ENCODE measurements around the gene PDHX.

PDHX gene

GRCh38 chr11:34941688-34942087, 25.3 kb downstream of the PDHX start:
- no peak overlapping the region for H3K9ac ChIP-seq (ENCODE audit: low read depth, low read length)
- no peak overlapping the region for H3K4me2 ChIP-seq (ENCODE audit: insufficient read depth, low read length)
- peaks cover 5% of the 10 kb centered on the region; the same call in 1 of the 2 replicates for H3K36me3 ChIP-seq (ENCODE audit: insufficient read depth, low read length)
- DNase-seq = no peak
- H3K4me1 ChIP-seq (ENCODE audit: insufficient read depth, low read length) = peaks cover 11% of the 10 kb centered on the region
- H3K27me3 ChIP-seq (ENCODE audit: insufficient read depth, low read length, poor library complexity) = no peaks in the 10 kb centered on the region
- peaks cover 2% of the 10 kb centered on the region for H3K9me3 ChIP-seq (ENCODE audit: insufficient read depth, low read length, severe bottlenecking)
- H2AFZ ChIP-seq (ENCODE audit: low read depth, low read length) = no peak overlapping the region
- H3K79me2 ChIP-seq (ENCODE audit: insufficient read depth, low read length) = 0 out of 2 replicates have a peak, but pooled peaks cover 2% of the 10 kb centered on the region
- no peak overlapping the region for H3K27ac ChIP-seq (ENCODE audit: low read length)
- ATAC-seq (ENCODE audit: insufficient read depth, low read depth) = no peak
- no peaks in the 10 kb centered on the region for H4K20me1 ChIP-seq (ENCODE audit: insufficient read depth, low read length)
- H3K4me3 ChIP-seq (ENCODE audit: low read depth in 1 of 2, low read length in 2 of 2) = no peak overlapping the region
- TF ChIP-seq CTCF (IDR thresholded peaks at IDR 0.05; ENCODE audit: borderline replicate concordance, extremely low read depth, low read length, poor library complexity, severe bottlenecking) (no peak), EZH2 (IDR thresholded peaks at IDR 0.05; ENCODE audit: borderline replicate concordance, low read depth, low read length, severe bottlenecking) (no peak)

- no peak for TF ChIP-seq CTCF (IDR thresholded peaks at IDR 0.05; ENCODE audit: borderline replicate concordance, extremely low read depth, low read length, poor library complexity, severe bottlenecking)
- TF ChIP-seq EZH2 (IDR thresholded peaks at IDR 0.05; ENCODE audit: borderline replicate concordance, low read depth, low read length, severe bottlenecking) = no peak
- DNase-seq (no peak), ATAC-seq (ENCODE audit: insufficient read depth, low read depth) (no peak)
- Histone ChIP-seq H2AFZ (ENCODE audit: low read depth, low read length) (no peak overlapping the region), H4K20me1 (ENCODE audit: insufficient read depth, low read length) (no peaks in the 10 kb centered on the region), H3K79me2 (ENCODE audit: insufficient read depth, low read length) (0 out of 2 replicates have a peak, but pooled peaks cover 2% of the 10 kb centered on the region), H3K36me3 (ENCODE audit: insufficient read depth, low read length) (peaks cover 5% of the 10 kb centered on the region; the same call in 1 of the 2 replicates), H3K9ac (ENCODE audit: low read depth, low read length) (no peak overlapping the region), H3K27me3 (ENCODE audit: insufficient read depth, low read length, poor library complexity) (no peaks in the 10 kb centered on the region), H3K4me2 (ENCODE audit: insufficient read depth, low read length) (no peak overlapping the region), H3K9me3 (ENCODE audit: insufficient read depth, low read length, severe bottlenecking) (peaks cover 2% of the 10 kb centered on the region), H3K4me1 (ENCODE audit: insufficient read depth, low read length) (no peaks in the 10 kb centered on the region), H3K27ac (ENCODE audit: low read length) (no peak overlapping the region), H3K4me3 (ENCODE audit: low read depth in 1 of 2, low read length in 2 of 2) (no peak overlapping the region)
Measured at GRCh38 chr11:34944692-34945091, 28.3 kb downstream of the PDHX start.

GRCh38 chr11:34948696-34949095, 32.3 kb downstream of the PDHX start:
- Histone ChIP-seq H2AFZ (ENCODE audit: low read depth, low read length) (no peak overlapping the region), H3K79me2 (ENCODE audit: insufficient read depth, low read length) (0 out of 2 replicates have a peak, but pooled peaks cover under 1% of the 10 kb centered on the region), H3K4me3 (ENCODE audit: low read depth in 1 of 2, low read length in 2 of 2) (no peak overlapping the region), H3K9ac (ENCODE audit: low read depth, low read length) (no peak overlapping the region), H3K27me3 (ENCODE audit: insufficient read depth, low read length, poor library complexity) (no peaks in the 10 kb centered on the region), H3K9me3 (ENCODE audit: insufficient read depth, low read length, severe bottlenecking) (peaks cover 2% of the 10 kb centered on the region), H3K36me3 (ENCODE audit: insufficient read depth, low read length) (no peaks in the 10 kb centered on the region; the same call in 1 of the 2 replicates), H3K4me2 (ENCODE audit: insufficient read depth, low read length) (no peak overlapping the region), H3K27ac (ENCODE audit: low read length) (no peak overlapping the region), H3K4me1 (ENCODE audit: insufficient read depth, low read length) (no peaks in the 10 kb centered on the region), H4K20me1 (ENCODE audit: insufficient read depth, low read length) (no peaks in the 10 kb centered on the region)
- ATAC-seq (ENCODE audit: insufficient read depth, low read depth) (no peak), DNase-seq (no peak)
- TF ChIP-seq CTCF (IDR thresholded peaks at IDR 0.05; ENCODE audit: borderline replicate concordance, extremely low read depth, low read length, poor library complexity, severe bottlenecking) = no peak
- TF ChIP-seq EZH2 (IDR thresholded peaks at IDR 0.05; ENCODE audit: borderline replicate concordance, low read depth, low read length, severe bottlenecking) = no peak

GRCh38 chr11:34953955-34954354, 37.5 kb downstream of the PDHX start:
- no peaks in the 10 kb centered on the region for H3K79me2 ChIP-seq (ENCODE audit: insufficient read depth, low read length)
- H3K36me3 ChIP-seq (ENCODE audit: insufficient read depth, low read length) = peaks cover 6% of the 10 kb centered on the region; the same call in 1 of the 2 replicates
- no peaks in the 10 kb centered on the region for H3K4me1 ChIP-seq (ENCODE audit: insufficient read depth, low read length)
- no peaks in the 10 kb centered on the region for H3K27me3 ChIP-seq (ENCODE audit: insufficient read depth, low read length, poor library complexity)
- H4K20me1 ChIP-seq (ENCODE audit: insufficient read depth, low read length) = no peaks in the 10 kb centered on the region
- ATAC-seq (ENCODE audit: insufficient read depth, low read depth) (no peak), DNase-seq (no peak)
- H3K27ac ChIP-seq (ENCODE audit: low read length) = no peak overlapping the region
- H3K4me3 ChIP-seq (ENCODE audit: low read depth in 1 of 2, low read length in 2 of 2) = no peak overlapping the region
- H3K9ac ChIP-seq (ENCODE audit: low read depth, low read length) = no peak overlapping the region
- no peak overlapping the region for H3K4me2 ChIP-seq (ENCODE audit: insufficient read depth, low read length)
- H2AFZ ChIP-seq (ENCODE audit: low read depth, low read length) = no peak overlapping the region
- TF ChIP-seq CTCF (IDR thresholded peaks at IDR 0.05; ENCODE audit: borderline replicate concordance, extremely low read depth, low read length, poor library complexity, severe bottlenecking) (no peak), EZH2 (IDR thresholded peaks at IDR 0.05; ENCODE audit: borderline replicate concordance, low read depth, low read length, severe bottlenecking) (no peak)
- H3K9me3 ChIP-seq (ENCODE audit: insufficient read depth, low read length, severe bottlenecking) = no peaks in the 10 kb centered on the region

Measured in DND-41 (cell line).